Caco-2 (cell line): ENCODE results near the gene RABGAP1L. TPM values are rescaled to one million over a fixed set of nuclear protein-coding genes. Genes with fewer than 3 reads are reported as not detected.

Source experiments
- BruUV-seq: library from RNA; stranded (reverse); fragments of 400-500 nt; replicated peaks from 2 replicates; lab custom pipeline; 2021; lab: Mats Ljungman, UMichigan
- CTCF ChIA-PET: fragments of 300-600 bp; sonication (Branson Sonifier 250); formaldehyde crosslinking; loops from one replicate; lab custom pipeline; 2022; ENCODE audit warnings: antibody characterized with exemption; lab: Charles Lee
- POLR2A ChIA-PET: fragments of 300-600 bp; sonication (Branson Sonifier 250); formaldehyde crosslinking; loops from one replicate; lab custom pipeline; 2022; ENCODE audit warnings: antibody characterized with exemption; lab: Charles Lee
- DNase-seq, 2 experiments: peaks; one replicate each; pipeline versions ENCODE4 v3.0.0 to v3.0.0-alpha.2; 2020 to 2022
- H3K27me3 ChIP-seq: replicated peaks from 2 replicates; pipeline ENCODE4 v1.6.0; 2011; ENCODE audit warnings: low read length; ENCODE audit not compliant: control insufficient read depth, insufficient read depth
- H3K36me3 ChIP-seq: 2 replicates; pipeline ENCODE4 v1.5.1; 2011; ENCODE audit warnings: low read length; ENCODE audit not compliant: control insufficient read depth, insufficient read depth
- H3K4me1 ChIP-seq: fragments of 250-450 bp; sonication (Bioruptor Pico); 2 replicates; pipeline ENCODE4 v1.5.1; 2020; ENCODE audit warnings: mild to moderate bottlenecking
- H3K4me3 ChIP-seq: 2 replicates; pipeline ENCODE4 v1.5.1; 2011; ENCODE audit warnings: low read depth, mild to moderate bottlenecking, control low read depth, low read length
- H3K9me3 ChIP-seq: fragments of 250-450 bp; sonication (Bioruptor Pico); 2 replicates; pipeline ENCODE4 v1.5.1; 2020; ENCODE audit warnings: mild to moderate bottlenecking, moderate library complexity
- H3K27ac Mint-ChIP-seq: one replicate; pipeline ENCODE4 v1.8.0; 2022; ENCODE audit warnings: mixed read lengths; ENCODE audit not compliant: unreplicated experiment
- H3K27me3 Mint-ChIP-seq: one replicate; pipeline ENCODE4 v1.8.0; 2022; ENCODE audit warnings: mixed read lengths; ENCODE audit not compliant: insufficient read depth, unreplicated experiment
- H3K36me3 Mint-ChIP-seq: one replicate; pipeline ENCODE4 v1.8.0; 2022; ENCODE audit warnings: mild to moderate bottlenecking, mixed read lengths; ENCODE audit not compliant: insufficient read depth, unreplicated experiment
- H3K4me1 Mint-ChIP-seq: one replicate; pipeline ENCODE4 v1.8.0; 2022; ENCODE audit warnings: low read depth, mixed read lengths; ENCODE audit not compliant: unreplicated experiment
- H3K4me3 Mint-ChIP-seq: one replicate; pipeline ENCODE4 v1.8.0; 2022; ENCODE audit warnings: mild to moderate bottlenecking, moderate library complexity, mixed read lengths; ENCODE audit not compliant: unreplicated experiment
- H3K9me3 Mint-ChIP-seq: one replicate; pipeline ENCODE4 v1.8.0; 2022; ENCODE audit warnings: mixed read lengths; ENCODE audit not compliant: unreplicated experiment
- intact Hi-C: fragments of 100-400 bp; cut with micrococcal nuclease; formaldehyde crosslinking; loops from one replicate; pipeline ENCODE4 v1.10.0; 2022; ENCODE audit not compliant: unreplicated experiment
- total RNA-seq: library from RNA; stranded (reverse); gene quantifications from 2 replicates; pipeline ENCODE4 v1.2.3, GENCODE V29; 2022
- TF ChIP-seq, protein P1 (sequence below), 2 experiments: fragments of 200-600 bp in 1 of 2; IDR thresholded peaks; 1 replicate in 1 of 2; 2 replicates in 1 of 2; pipeline versions ENCODE4 v1.5.1 to v1.8.0; 2011 to 2022; ENCODE audit warnings: antibody characterized with exemption in 1 of 2, control low read depth in 1 of 2, inconsistent platforms in 1 of 2, low read depth in 1 of 2, low read length in 1 of 2, mild to moderate bottlenecking in 1 of 2, moderate library complexity in 1 of 2; ENCODE audit not compliant: insufficient read depth in 1 of 2, severe bottlenecking in 1 of 2, unreplicated experiment in 1 of 2

The RABGAP1L gene
- total RNA-seq, 1 experiment from 2014 or later: 20.3 TPM

- Mint-ChIP-seq H3K36me3 (no peaks in the 10 kb centered on the region), H3K4me3 (no peak overlapping the region), H3K9me3 (no peaks in the 10 kb centered on the region), H3K4me1 (peaks cover 6% of the 10 kb centered on the region), H3K27me3 (no peaks in the 10 kb centered on the region), H3K27ac (no peak overlapping the region)
- intact Hi-C loops: loop anchor here (10.0 kb wide), 2 partner anchors 583 to 2003 kb away; no protein-coding TSS in a partner anchor
- ChIA-PET CTCF (interaction anchor here (1.2 kb wide), 1 partner anchor 485 kb away, joined by 9 read pairs; no protein-coding TSS in a partner anchor), POLR2A (interaction anchor here (0.6 kb wide), 1 partner anchor 275 kb away, joined by 3 read pairs; no protein-coding TSS in a partner anchor)
- no peak overlapping the region for H3K4me3 ChIP-seq
- no peaks in the 10 kb centered on the region for H3K27me3 ChIP-seq
- H3K9me3 ChIP-seq: no peaks in the 10 kb centered on the region
- no peaks in the 10 kb centered on the region for H3K36me3 ChIP-seq
- no peaks in the 10 kb centered on the region for H3K4me1 ChIP-seq
- BruUV-seq: no TSS peak
- DNase-seq: no peak
- TF ChIP-seq, protein P1, sequence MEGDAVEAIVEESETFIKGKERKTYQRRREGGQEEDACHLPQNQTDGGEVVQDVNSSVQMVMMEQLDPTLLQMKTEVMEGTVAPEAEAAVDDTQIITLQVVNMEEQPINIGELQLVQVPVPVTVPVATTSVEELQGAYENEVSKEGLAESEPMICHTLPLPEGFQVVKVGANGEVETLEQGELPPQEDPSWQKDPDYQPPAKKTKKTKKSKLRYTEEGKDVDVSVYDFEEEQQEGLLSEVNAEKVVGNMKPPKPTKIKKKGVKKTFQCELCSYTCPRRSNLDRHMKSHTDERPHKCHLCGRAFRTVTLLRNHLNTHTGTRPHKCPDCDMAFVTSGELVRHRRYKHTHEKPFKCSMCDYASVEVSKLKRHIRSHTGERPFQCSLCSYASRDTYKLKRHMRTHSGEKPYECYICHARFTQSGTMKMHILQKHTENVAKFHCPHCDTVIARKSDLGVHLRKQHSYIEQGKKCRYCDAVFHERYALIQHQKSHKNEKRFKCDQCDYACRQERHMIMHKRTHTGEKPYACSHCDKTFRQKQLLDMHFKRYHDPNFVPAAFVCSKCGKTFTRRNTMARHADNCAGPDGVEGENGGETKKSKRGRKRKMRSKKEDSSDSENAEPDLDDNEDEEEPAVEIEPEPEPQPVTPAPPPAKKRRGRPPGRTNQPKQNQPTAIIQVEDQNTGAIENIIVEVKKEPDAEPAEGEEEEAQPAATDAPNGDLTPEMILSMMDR (IDR thresholded peaks at IDR 0.05; ENCODE audit: insufficient read depth in 1 of 2, low read depth in 1 of 2, low read length in 1 of 2, severe bottlenecking in 1 of 2, unreplicated experiment in 1 of 2): no peak
Measured at GRCh38 chr1:174747613-174748012, 588.3 kb downstream of the RABGAP1L start.

DNA sequence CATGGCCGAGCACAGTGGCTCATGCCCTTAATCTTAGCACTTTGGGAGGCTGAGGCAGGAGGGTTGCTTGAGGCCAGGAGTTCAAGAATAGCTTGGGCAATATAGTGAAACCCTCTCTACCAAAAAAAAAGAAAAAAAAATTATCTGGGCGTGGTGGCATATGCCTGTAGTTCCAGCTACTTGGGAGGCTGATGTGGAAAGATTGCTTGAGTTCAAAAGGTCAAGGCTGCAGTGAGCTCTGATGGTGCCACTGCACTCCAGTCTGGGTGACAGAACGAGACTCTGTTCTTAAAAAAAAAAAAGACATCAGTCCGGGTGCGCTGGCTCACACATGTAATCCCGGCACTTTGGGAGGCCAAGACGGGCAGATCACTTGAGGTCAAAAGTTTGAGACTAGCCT, 589.3 kb downstream of the RABGAP1L start:
- no peaks in the 10 kb centered on the region for H3K27me3 Mint-ChIP-seq
- no peaks in the 10 kb centered on the region for H3K9me3 ChIP-seq
- no peak overlapping the region for H3K4me3 Mint-ChIP-seq
- CTCF ChIA-PET: no interaction called here
- H3K4me1 ChIP-seq: peaks cover 9% of the 10 kb centered on the region; the same call in 1 of the 2 replicates
- H3K27me3 ChIP-seq: no peaks in the 10 kb centered on the region
- H3K27ac Mint-ChIP-seq: no peak overlapping the region
- POLR2A ChIA-PET: no interaction called here
- TF ChIP-seq, protein P1 (IDR thresholded peaks at IDR 0.05; ENCODE audit: insufficient read depth in 1 of 2, low read depth in 1 of 2, low read length in 1 of 2, severe bottlenecking in 1 of 2, unreplicated experiment in 1 of 2): no peak
- no peak for DNase-seq
- BruUV-seq: no TSS peak
- no peak overlapping the region for H3K4me3 ChIP-seq
- H3K9me3 Mint-ChIP-seq: no peaks in the 10 kb centered on the region
- H3K36me3 Mint-ChIP-seq: no peaks in the 10 kb centered on the region
- peaks cover 7% of the 10 kb centered on the region for H3K4me1 Mint-ChIP-seq
- intact Hi-C loops: loop anchor here (10.0 kb wide), 2 partner anchors 584 to 2004 kb away; no protein-coding TSS in a partner anchor
- no peaks in the 10 kb centered on the region for H3K36me3 ChIP-seq

DNA sequence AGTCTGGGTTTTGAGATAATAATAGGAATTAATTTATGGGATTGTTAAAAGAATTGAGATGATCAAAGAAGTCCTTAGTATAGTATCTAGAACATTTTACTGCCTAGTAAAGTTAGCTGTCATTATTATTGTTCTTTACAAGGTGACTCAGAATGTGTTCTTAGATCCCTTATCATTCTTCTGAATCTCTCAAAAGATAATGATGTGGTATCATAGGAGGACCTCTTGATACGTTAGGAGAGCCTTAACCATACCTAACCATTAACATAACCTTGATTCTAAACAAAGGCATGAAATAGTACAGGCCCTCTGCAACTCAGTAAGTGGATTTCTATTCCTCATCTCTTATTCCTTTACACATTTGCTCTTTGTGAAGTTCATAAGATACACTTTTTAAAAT, 593.8 kb downstream of the RABGAP1L start:
- ChIA-PET POLR2A (no interaction called here), CTCF (interaction anchor here (1.0 kb wide), 1 partner anchor 491 kb away, joined by 3 read pairs; no protein-coding TSS in a partner anchor)
- H3K27me3 ChIP-seq: no peaks in the 10 kb centered on the region
- H3K4me1 ChIP-seq: peaks cover 10% of the 10 kb centered on the region; the same call in 1 of the 2 replicates
- no TSS peak for BruUV-seq
- TF ChIP-seq, protein P1 (IDR thresholded peaks at IDR 0.05; ENCODE audit: insufficient read depth in 1 of 2, low read depth in 1 of 2, low read length in 1 of 2, severe bottlenecking in 1 of 2, unreplicated experiment in 1 of 2): no peak
- no peak for DNase-seq
- peaks cover 7% of the 10 kb centered on the region for H3K4me1 Mint-ChIP-seq
- no peak overlapping the region for H3K27ac Mint-ChIP-seq
- no peaks in the 10 kb centered on the region for H3K36me3 Mint-ChIP-seq
- H3K4me3 ChIP-seq: no peak overlapping the region
- no peaks in the 10 kb centered on the region for H3K27me3 Mint-ChIP-seq
- no peaks in the 10 kb centered on the region for H3K9me3 Mint-ChIP-seq
- intact Hi-C loops: no loop called here
- H3K36me3 ChIP-seq: no peaks in the 10 kb centered on the region
- no peaks in the 10 kb centered on the region for H3K9me3 ChIP-seq
- no peak overlapping the region for H3K4me3 Mint-ChIP-seq
